ENCODE measurements around the gene ATG3.

DNA sequence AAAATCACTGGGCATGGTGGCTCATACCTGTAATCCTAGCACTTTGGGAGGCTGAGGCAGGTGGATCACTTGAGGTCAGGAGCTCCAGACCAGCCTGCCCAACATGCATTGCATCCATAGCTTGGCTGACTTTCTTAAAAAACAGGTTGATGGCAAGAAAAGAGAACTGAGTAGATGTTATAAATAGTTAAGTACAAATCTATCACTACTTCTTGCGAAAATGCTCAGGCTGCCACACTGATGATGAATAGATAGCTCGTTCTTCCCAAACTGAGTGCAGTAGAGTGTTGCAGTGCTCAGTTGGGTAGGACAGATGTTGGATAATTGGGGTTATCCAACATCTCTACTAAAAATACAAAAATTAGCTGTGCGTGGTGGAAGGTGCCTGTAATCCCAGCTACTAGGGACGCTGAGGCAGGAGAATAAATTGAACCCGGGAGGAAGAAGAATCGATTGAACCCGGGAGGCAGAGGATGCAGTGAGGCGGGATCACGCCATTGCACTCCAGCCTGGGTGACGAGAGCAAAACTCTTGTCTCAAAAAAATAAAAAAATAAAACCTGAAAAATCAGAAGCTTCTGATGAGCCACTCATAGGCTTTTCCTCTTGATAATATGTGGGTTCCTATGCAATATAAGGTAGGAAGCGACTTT is 63.7 kb downstream of the ATG3 start:
- TF ChIP-seq, protein P1, sequence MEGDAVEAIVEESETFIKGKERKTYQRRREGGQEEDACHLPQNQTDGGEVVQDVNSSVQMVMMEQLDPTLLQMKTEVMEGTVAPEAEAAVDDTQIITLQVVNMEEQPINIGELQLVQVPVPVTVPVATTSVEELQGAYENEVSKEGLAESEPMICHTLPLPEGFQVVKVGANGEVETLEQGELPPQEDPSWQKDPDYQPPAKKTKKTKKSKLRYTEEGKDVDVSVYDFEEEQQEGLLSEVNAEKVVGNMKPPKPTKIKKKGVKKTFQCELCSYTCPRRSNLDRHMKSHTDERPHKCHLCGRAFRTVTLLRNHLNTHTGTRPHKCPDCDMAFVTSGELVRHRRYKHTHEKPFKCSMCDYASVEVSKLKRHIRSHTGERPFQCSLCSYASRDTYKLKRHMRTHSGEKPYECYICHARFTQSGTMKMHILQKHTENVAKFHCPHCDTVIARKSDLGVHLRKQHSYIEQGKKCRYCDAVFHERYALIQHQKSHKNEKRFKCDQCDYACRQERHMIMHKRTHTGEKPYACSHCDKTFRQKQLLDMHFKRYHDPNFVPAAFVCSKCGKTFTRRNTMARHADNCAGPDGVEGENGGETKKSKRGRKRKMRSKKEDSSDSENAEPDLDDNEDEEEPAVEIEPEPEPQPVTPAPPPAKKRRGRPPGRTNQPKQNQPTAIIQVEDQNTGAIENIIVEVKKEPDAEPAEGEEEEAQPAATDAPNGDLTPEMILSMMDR (IDR thresholded peaks at IDR 0.05), result no peak
- TF ChIP-seq POLR2A (IDR thresholded peaks at IDR 0.05) (no peak), EP300 (IDR thresholded peaks at IDR 0.05) (no peak), POLR2AphosphoS5 (IDR thresholded peaks at IDR 0.05) (no peak)

Data from gastroesophageal sphincter (tissue), 3 donors.